Activated T-helper 1 cell treated with anti-CD3 and anti-CD28 coated beads, Interleukin-12 subunit alpha, Interleukin-12 subunit beta, Interleukin-2, Interleukin-4 antibody, amounts not matched to agents 30 ng/mL and 10 ng/mL and 1 ng/mL, durations not matched to agents 14 hours and 24 hours and 36 hours (primary cell): Measurements from ENCODE around the gene ENTPD6. TPM values are rescaled to one million over a fixed set of nuclear protein-coding genes. Genes with fewer than 3 reads are reported as not detected.
A peak's percentile ranks its signal among the peaks of the same experiment; 100 is the strongest.
"Not testable (repeated sequence)": the region's sequence is repeated elsewhere in the genome, so short reads cannot be mapped to it uniquely, and the experiment has no call there.

Source experiments
- DNase-seq: peaks from one replicate; pipeline ENCODE4 v3.0.0; 2021; ENCODE audit warnings: low spot score
- H3K27ac Mint-ChIP-seq: one replicate; pipeline ENCODE4 v1.8.0; 2021; ENCODE audit warnings: mild to moderate bottlenecking, mixed read lengths
- H3K27me3 Mint-ChIP-seq: one replicate; pipeline ENCODE4 v1.8.0; 2022; ENCODE audit warnings: mild to moderate bottlenecking, moderate library complexity, mixed read lengths; ENCODE audit not compliant: insufficient read depth
- H3K36me3 Mint-ChIP-seq: one replicate; pipeline ENCODE4 v1.8.0; 2021; ENCODE audit warnings: low read depth, mixed read lengths
- H3K4me1 Mint-ChIP-seq: one replicate; pipeline ENCODE4 v1.8.0; 2021; ENCODE audit warnings: low read depth, mixed read lengths
- H3K4me3 Mint-ChIP-seq: one replicate; pipeline ENCODE4 v1.8.0; 2021; ENCODE audit warnings: mild to moderate bottlenecking, moderate library complexity, mixed read lengths
- H3K9me3 Mint-ChIP-seq: one replicate; pipeline ENCODE4 v1.8.0; 2021; ENCODE audit warnings: mixed read lengths
- intact Hi-C: fragments of 100-400 bp; cut with micrococcal nuclease; formaldehyde crosslinking; loops from one replicate; pipeline ENCODE4 v1.15.1; 2024
- total RNA-seq: library from RNA; stranded (reverse); gene quantifications from 2 replicates; pipeline ENCODE4 v1.2.3, GENCODE V29; 2022

ENTPD6 gene
- total RNA-seq, result 42.5 and 43.5 TPM in 2 replicates

DNA sequence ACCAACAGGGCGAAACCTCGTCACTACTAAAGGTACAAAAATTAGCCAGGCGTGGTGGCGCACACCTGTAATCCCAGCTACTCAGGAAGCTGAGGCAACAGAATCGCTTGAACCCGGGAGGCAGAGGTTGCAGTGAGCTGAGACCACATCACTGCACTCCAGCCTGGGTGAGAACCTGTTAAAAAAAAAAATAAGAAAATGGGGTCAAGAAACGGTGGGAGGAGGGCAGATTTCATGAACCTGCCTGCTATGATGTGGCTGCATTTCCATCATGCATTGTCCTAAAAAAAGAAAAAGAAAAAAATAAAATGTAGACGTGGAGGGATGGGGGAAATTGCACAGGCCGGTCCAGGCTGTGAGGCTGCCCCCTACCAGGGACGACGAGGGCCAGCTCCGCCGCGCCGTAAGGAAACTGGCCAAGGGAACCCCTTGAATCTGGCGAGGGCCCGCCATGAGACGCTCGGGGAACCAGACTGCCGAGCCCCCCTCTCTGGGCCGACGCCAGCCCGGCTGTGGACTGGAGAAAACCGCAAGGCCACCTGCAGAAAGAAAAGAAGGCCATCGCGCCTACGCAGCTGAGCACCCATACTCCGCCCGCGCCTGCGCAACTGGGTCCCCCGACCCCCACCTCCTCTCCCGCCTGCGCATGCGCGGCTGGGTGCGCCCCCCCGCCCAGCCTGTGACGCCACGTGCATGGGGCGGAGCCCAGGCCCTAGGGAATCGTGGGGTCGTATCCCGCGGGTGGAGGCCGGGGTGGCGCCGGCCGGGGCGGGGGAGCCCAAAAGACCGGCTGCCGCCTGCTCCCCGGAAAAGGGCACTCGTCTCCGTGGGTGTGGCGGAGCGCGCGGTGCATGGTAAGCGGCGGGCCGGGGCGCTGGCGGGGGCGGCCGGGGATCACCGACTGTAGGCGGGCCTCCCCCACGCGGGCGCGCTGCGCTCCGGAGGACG lies at the start of gene ENTPD6:
TSS of gene ENTPD6 (plus strand) at position 699 of the 948 bp plus-strand sequence. CDS start 10,825 bp downstream, outside the sequence.
- intact Hi-C loops, result loop anchor here (1.0 to 5.0 kb wide), 9 partner anchors 35 to 1148 kb away; partner anchors contain the start of genes ABHD12, APMAP, PYGB and ZNF337
- peak within 1 kb of the TSS; percentile 91 for H3K4me3 Mint-ChIP-seq
- no peaks in the 10 kb centered on the region for H3K36me3 Mint-ChIP-seq
- peak within 1 kb of the TSS; percentile 81 for H3K27ac Mint-ChIP-seq
- H3K9me3 Mint-ChIP-seq, result no peaks in the 10 kb centered on the region
- DNase-seq, result peak; percentile 89
- peaks cover 20% of the 10 kb centered on the region for H3K4me1 Mint-ChIP-seq
- H3K27me3 Mint-ChIP-seq, result no peaks in the 10 kb centered on the region

DNA sequence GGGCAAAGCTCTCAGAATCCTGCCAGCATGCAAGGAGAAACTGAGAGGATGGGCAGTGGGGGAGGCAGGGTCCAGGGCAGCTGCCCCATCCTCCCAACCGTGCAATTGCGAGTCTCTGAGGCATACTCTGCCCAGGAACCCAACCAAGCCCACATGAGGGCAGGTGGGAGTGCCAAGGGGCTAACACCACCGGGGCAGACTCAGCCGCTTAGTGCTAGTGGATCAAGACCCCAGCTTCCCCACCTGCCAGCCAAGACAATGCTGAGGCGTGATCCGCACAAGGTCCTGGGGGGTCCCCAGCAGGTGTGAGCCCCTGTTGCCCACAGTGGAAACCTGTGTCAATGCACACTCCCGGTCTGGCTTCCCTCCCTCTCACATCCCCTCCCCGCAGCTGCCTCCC lies 48.5 kb upstream of the ENTPD6 start:
- DNase-seq, result no peak
- H3K27me3 Mint-ChIP-seq, result peaks cover 26% of the 10 kb centered on the region
- H3K4me3 Mint-ChIP-seq, result no peak overlapping the region
- no peaks in the 10 kb centered on the region for H3K4me1 Mint-ChIP-seq
- intact Hi-C loops, result no loop called here
- no peak overlapping the region for H3K27ac Mint-ChIP-seq
- H3K9me3 Mint-ChIP-seq, result no peaks in the 10 kb centered on the region
- H3K36me3 Mint-ChIP-seq, result no peaks in the 10 kb centered on the region

DNA sequence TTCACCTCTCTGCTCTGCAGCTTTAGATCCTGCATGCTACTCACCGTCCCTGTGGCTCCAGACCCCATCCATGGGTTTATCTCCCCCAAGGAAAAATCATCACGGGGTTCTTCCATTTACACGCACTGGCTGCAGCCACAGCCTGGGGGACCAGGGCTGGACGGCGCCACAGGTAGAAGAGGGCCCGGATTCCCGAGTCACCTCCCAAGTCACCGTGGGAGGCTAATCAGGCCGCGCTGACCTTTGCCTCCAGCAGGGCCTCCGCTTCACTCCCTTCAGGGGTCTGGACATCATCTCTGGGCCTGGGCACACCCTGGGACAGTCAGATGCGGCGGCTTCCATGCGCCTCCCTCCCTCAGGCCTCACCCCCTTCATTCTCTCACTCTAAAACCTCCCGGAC lies 47.8 kb upstream of the ENTPD6 start:
- peaks cover 29% of the 10 kb centered on the region for H3K27me3 Mint-ChIP-seq
- H3K4me1 Mint-ChIP-seq, result no peaks in the 10 kb centered on the region
- intact Hi-C loops, result loop anchor here (1.0 kb wide), 1 partner anchor 11 kb away; no protein-coding TSS in a partner anchor
- H3K9me3 Mint-ChIP-seq, result no peaks in the 10 kb centered on the region
- no peaks in the 10 kb centered on the region for H3K36me3 Mint-ChIP-seq
- no peak for DNase-seq
- no peak overlapping the region for H3K4me3 Mint-ChIP-seq
- no peak overlapping the region for H3K27ac Mint-ChIP-seq

DNA sequence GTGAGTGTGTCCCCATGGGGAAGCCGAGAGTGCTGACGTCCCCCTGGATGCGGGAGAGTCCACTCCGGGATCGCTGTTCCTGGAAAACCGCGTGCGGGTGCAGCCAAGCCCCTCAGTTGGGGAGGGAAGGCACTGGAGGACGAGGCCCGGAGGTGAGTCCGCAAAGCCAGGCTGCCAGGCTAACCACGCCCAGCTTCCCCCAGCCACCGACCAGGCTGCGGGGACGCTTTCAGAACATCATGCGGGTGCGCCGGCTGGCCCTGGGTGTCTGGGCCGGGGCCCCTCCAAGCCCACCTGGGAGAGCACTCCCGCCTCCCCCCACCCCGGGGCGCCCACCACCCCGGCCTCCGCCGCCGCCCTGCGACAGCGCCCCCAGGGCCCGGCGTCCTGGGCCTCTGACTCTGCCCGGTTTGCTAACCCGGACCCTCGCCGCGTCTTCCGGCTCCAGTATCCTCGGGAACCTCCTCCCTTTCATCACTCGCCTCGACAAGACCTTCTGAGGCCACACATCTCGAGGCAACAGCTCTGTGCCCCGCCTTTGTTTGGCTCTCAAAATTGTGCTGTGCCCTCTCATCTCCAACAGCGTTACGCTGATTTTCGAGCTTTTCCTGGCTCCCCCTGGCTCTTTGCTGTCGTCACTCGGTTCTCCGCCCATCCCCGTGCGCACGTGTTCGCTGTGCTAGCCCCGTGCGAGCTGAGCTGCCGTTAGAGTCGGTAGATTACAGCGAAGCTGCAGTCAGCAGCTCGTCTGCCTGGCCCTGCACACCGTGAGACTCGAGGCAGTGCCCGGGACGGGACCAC lies 47.1 kb upstream of the ENTPD6 start:
- H3K27ac Mint-ChIP-seq, result peak overlapping the region; percentile 78
- H3K36me3 Mint-ChIP-seq, result no peaks in the 10 kb centered on the region
- no peaks in the 10 kb centered on the region for H3K4me1 Mint-ChIP-seq
- peak overlapping the region; percentile 81 for H3K4me3 Mint-ChIP-seq
- DNase-seq, result peak; percentile 12
- H3K9me3 Mint-ChIP-seq, result no peaks in the 10 kb centered on the region
- intact Hi-C loops, result loop anchor here (1.0 kb wide), 1 partner anchor 10 kb away; no protein-coding TSS in a partner anchor
- H3K27me3 Mint-ChIP-seq, result peaks cover 30% of the 10 kb centered on the region

DNA sequence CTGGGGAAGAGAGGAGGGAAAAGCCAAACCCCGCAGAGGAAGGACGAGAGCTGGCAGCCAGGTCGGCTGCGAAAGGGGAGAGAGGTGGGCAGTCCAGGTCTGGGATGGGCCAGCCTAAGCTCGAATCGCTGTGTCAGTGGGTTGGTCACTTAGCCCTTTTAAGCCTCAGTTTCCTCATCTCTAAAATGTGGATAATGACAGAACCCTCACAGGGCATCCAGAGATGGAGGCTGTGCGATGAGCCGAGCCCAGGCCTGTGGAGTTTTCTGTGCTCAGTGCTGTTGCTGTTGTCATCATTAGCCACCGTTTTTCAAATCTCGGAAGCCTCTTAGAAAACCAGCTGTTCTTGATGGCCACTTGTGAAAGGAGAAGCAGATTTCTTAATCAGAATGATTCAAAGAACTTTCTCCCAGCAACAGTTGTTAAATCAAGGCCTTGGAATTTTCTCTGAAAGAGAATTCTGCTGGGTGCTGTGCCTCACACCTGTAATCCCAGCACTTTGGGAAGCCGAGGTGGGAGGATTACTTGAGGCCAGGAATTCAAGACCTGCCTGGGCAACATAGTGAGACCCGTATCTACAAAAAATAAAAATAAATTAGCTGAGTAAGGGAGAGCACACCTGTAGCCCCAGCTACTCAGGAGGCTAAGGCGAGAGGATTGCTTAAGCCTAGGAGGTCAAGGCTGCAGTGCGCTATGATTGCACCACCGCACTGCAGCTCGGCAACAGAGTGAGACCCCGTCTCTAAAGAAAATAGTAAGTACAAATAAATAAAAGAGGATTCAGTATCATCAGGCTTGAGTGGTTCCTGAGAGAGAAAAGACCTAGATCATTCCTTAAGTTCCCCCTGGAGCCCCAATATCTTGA lies 46.3 kb upstream of the ENTPD6 start:
- Mint-ChIP-seq H3K9me3 (no peaks in the 10 kb centered on the region), H3K4me1 (no peaks in the 10 kb centered on the region), H3K27ac (no peak overlapping the region), H3K4me3 (peak overlapping the region; percentile 81), H3K27me3 (peaks cover 28% of the 10 kb centered on the region), H3K36me3 (no peaks in the 10 kb centered on the region)
- intact Hi-C loops, result loop anchor here (1.0 kb wide), 1 partner anchor 9 kb away; no protein-coding TSS in a partner anchor
- DNase-seq, result no peak

DNA sequence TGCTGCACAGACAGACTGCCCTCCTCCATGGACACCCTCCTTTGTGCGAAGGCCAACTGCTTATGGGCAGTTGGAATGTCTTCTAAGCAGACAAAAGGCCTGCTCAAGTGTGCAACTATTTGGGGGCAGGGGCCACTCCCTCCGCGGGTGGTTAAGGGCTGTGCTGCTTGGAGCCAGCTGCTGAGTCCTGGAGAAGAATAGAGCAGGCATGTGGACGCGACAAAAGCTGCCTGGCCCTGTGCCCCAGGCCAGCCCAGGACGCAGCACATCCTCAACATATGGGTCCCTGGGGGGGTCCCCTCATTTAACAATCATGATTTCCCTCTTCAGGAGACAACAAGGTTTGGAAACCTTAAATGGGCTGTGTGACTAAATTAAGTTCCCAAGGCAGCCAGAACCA lies 45.5 kb upstream of the ENTPD6 start:
- no peak for DNase-seq
- Mint-ChIP-seq H3K36me3 (no peaks in the 10 kb centered on the region), H3K9me3 (no peaks in the 10 kb centered on the region), H3K27me3 (peaks cover 22% of the 10 kb centered on the region), H3K4me3 (no peak overlapping the region), H3K4me1 (no peaks in the 10 kb centered on the region), H3K27ac (no peak overlapping the region)
- intact Hi-C loops, result no loop called here

DNA sequence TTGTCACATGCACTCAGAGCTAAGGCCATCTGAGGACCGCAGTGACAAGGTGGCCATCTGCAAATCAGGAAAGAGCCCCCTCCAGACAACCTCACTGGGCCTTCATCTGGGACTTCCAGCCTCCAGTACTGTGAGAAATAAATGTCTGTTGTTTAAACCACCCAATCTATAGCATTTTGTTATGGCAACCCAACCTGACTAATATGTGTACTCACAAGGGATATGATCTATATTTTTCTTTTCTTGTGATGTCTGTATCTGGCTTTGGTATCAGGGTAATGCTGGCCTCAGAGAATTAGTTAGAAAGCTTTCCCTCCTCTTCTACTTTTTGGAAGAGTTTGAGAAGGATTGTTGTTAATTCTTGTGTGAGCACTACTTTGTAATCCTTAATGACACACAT lies 37.5 kb upstream of the ENTPD6 start:
- H3K27ac Mint-ChIP-seq, result no peak overlapping the region

DNA sequence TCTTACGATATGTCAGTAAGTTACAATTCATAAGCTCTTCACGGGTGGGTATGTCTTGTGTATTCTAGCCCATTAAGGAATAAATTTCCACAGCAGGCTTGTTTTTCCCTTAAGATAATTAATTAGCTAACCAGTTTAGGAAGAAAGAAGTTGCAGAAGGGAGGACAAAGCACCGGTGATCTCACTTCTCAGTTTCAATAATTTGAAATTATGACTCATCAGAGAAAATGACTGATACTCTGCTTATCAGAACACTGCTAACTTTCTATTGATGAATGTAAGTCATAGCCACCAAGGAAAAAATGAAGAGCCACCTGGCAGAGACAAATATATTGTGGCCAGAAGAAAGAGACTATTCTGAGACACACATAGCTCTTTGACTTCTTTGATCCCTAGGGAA lies 35.0 kb upstream of the ENTPD6 start:
- Mint-ChIP-seq H3K27ac (no peak overlapping the region), H3K27me3 (peaks cover 7% of the 10 kb centered on the region), H3K9me3 (peaks cover 6% of the 10 kb centered on the region), H3K4me1 (peaks cover 8% of the 10 kb centered on the region), H3K4me3 (no peak overlapping the region), H3K36me3 (no peaks in the 10 kb centered on the region)
- DNase-seq, result no peak
- intact Hi-C loops, result loop anchor here (1.0 to 2.0 kb wide), 2 partner anchors 35 to 78 kb away; partner anchors contain the start of gene ENTPD6

More for the DNA sequence above, 37.5 kb upstream of the ENTPD6 start:
- no peak overlapping the region for H3K4me3 Mint-ChIP-seq
- no peak for DNase-seq
- peaks cover 9% of the 10 kb centered on the region for H3K27me3 Mint-ChIP-seq
- intact Hi-C loops, result loop anchor here (1.0 kb wide), 1 partner anchor 10 kb away; no protein-coding TSS in a partner anchor
- H3K4me1 Mint-ChIP-seq, result peaks cover 8% of the 10 kb centered on the region
- no peaks in the 10 kb centered on the region for H3K36me3 Mint-ChIP-seq
- H3K9me3 Mint-ChIP-seq, result no peaks in the 10 kb centered on the region

DNA sequence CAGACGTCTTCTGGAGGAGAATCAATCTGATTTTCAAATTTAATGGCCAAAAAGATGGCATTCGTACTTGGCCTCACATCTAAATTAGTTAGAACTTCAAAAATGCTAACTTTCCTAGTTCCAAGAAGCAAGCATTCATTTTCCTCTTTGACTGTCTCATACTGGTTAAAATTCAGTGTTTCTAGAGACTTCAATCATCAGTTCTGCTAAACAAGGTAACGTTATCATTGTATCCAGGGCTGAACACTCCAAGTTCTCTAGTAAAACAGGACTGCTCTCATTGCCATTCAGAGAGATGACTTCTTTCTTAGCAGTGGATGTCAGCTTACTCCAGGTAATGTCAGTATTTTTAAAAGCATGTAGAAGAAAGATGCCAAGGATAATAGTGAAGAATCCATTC lies 34.6 kb upstream of the ENTPD6 start:
- intact Hi-C loops, result loop anchor here (1.0 to 2.0 kb wide), 2 partner anchors 34 to 78 kb away; partner anchors contain the start of gene ENTPD6
- H3K36me3 Mint-ChIP-seq, result no peaks in the 10 kb centered on the region
- no peak overlapping the region for H3K4me3 Mint-ChIP-seq
- peaks cover 6% of the 10 kb centered on the region for H3K9me3 Mint-ChIP-seq
- H3K27ac Mint-ChIP-seq, result no peak overlapping the region
- no peak for DNase-seq
- peaks cover 7% of the 10 kb centered on the region for H3K27me3 Mint-ChIP-seq
- H3K4me1 Mint-ChIP-seq, result peaks cover 8% of the 10 kb centered on the region

DNA sequence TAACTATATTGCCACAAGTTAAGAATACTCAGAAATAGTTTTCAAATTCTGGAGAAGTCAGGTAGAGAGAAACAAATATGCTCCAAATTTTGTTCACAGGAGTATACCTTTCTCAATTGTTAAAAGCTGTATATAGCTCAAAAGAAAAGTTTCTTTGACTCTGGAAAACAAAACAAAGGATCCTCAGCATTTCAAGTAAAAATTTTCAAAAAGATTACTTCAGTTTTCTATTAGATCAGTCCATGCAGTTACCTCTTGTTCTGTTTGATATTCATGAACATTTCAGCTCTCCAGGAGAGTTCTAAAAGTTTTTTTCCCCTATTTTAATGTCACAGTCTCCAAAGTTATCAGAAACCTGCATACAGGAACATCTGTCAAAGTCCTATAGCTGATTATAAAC lies 30.4 kb upstream of the ENTPD6 start:
- peaks cover 8% of the 10 kb centered on the region for H3K4me1 Mint-ChIP-seq
- H3K36me3 Mint-ChIP-seq, result no peaks in the 10 kb centered on the region
- no peak overlapping the region for H3K4me3 Mint-ChIP-seq
- no peak overlapping the region for H3K27ac Mint-ChIP-seq
- DNase-seq, result no peak
- peaks cover 6% of the 10 kb centered on the region for H3K9me3 Mint-ChIP-seq
- H3K27me3 Mint-ChIP-seq, result peaks cover 16% of the 10 kb centered on the region
- intact Hi-C loops, result no loop called here

DNA sequence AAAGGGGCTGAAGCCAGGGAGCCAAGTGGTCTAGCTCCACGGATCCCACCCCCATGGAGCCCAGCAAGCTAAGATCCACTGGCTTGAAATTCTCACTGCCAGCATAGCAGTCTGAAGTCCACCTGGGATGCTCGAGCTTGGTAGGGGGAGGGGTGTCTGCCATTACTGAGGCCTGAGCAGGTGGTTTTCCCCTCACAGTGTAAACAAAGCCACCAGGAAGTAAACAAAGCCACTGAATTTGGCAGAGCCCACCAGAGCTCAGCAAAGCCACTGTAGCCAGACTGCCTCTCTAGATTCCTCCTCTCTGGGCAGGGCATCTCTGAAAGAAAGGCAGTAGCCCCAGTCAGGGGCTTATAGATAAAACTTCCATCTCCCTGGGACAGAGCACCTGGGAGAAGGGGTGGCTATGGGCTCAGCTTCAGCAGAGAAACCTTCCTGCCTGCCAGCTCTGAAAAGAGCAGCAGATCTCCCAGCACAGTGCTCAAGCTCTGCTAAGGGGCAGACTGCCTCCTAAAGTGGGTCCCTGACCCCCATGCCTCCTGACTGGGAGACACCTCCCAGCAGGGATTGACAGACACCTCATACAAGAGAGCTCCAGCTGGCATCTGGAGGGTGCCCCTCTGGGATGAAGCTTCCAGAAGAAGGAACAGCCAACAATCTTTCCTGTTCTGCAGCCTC lies 29.3 kb upstream of the ENTPD6 start:
- peaks cover 20% of the 10 kb centered on the region for H3K27me3 Mint-ChIP-seq
- H3K27ac Mint-ChIP-seq, intact Hi-C loops, H3K9me3 Mint-ChIP-seq, DNase-seq, H3K4me3 Mint-ChIP-seq, H3K36me3 Mint-ChIP-seq, H3K4me1 Mint-ChIP-seq: not testable (repeated sequence)
